Mammary epithelial cell (primary cell): ENCODE data around the gene IL17RB.

ENCODE experiments used
- EZH2 ChIP-seq: IDR thresholded peaks from 2 replicates; pipeline ENCODE4 v1.6.1; 2012; ENCODE audit warnings: low read length, inconsistent platforms, borderline replicate concordance
- TF ChIP-seq, protein P1 (sequence below), 2 donors: IDR thresholded peaks in 1 of 2; conservative IDR thresholded peaks in 1 of 2; 2 replicates each; pipeline ENCODE4 v1.5.1; 2011 to 2012; ENCODE audit warnings: inconsistent platforms in 2 of 2, low read length in 2 of 2, mild to moderate bottlenecking in 2 of 2, control low read depth in 1 of 2, low read depth in 1 of 2; ENCODE audit not compliant: insufficient read depth in 1 of 2; ENCODE audit errors: extremely low read depth in 1 of 2

DNA sequence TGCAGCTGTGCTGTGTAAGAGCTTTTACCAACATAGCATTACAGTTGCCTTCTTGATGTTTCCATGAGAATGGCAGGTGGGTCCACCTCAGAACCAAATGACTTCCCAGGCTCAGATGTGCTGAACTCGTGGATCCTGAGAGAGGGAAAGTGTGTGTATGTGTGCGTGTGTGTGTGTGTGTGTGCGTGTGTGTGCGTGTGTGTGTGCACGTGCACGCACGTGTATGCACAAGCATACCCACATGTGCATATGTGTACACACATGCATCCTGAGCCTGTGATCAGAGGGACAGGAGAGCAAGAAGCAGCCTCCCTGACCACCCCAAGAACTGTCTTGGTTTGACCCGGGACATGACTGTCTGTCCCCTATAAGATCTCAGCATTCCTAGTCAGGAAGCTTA, 48.2 kb upstream of the IL17RB start:
- TF ChIP-seq, protein P1, sequence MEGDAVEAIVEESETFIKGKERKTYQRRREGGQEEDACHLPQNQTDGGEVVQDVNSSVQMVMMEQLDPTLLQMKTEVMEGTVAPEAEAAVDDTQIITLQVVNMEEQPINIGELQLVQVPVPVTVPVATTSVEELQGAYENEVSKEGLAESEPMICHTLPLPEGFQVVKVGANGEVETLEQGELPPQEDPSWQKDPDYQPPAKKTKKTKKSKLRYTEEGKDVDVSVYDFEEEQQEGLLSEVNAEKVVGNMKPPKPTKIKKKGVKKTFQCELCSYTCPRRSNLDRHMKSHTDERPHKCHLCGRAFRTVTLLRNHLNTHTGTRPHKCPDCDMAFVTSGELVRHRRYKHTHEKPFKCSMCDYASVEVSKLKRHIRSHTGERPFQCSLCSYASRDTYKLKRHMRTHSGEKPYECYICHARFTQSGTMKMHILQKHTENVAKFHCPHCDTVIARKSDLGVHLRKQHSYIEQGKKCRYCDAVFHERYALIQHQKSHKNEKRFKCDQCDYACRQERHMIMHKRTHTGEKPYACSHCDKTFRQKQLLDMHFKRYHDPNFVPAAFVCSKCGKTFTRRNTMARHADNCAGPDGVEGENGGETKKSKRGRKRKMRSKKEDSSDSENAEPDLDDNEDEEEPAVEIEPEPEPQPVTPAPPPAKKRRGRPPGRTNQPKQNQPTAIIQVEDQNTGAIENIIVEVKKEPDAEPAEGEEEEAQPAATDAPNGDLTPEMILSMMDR (conservative IDR thresholded peaks at IDR 0.05 in 1 of 2, IDR thresholded peaks at IDR 0.05 in 1 of 2; ENCODE audit: extremely low read depth in 1 of 2, insufficient read depth in 1 of 2, low read depth in 1 of 2, low read length in 2 of 2), result no peak
- TF ChIP-seq EZH2, result no peak
